Trophoblast cell (in vitro differentiated cells and primary cell): ENCODE measurements around the gene SFT2D2.
A peak's percentile ranks its signal among the peaks of the same experiment; 100 is the strongest.

Experiments used
- DNase-seq, 2 donors: peaks; one replicate each; pipeline ENCODE4 v3.0.0-alpha.2; 2016
- H2AFZ ChIP-seq: 2 replicates; pipeline ENCODE4 v1.6.1; 2013; ENCODE audit warnings: low read length, moderate library complexity, mild to moderate bottlenecking; ENCODE audit not compliant: insufficient read depth, poor library complexity
- H2AK5ac ChIP-seq: 2 replicates; pipeline ENCODE4 v1.6.1; 2013; ENCODE audit warnings: mild to moderate bottlenecking, low read length
- H2BK120ac ChIP-seq: 2 replicates; pipeline ENCODE4 v1.6.1; 2013; ENCODE audit warnings: low read length, mild to moderate bottlenecking, moderate library complexity; ENCODE audit not compliant: insufficient read depth, poor library complexity
- H2BK12ac ChIP-seq: 2 replicates; pipeline ENCODE4 v1.6.1; 2013; ENCODE audit warnings: mild to moderate bottlenecking, low read length, moderate library complexity
- H2BK5ac ChIP-seq: 2 replicates; pipeline ENCODE4 v1.6.1; 2013; ENCODE audit warnings: low read length, low read depth, moderate library complexity, mild to moderate bottlenecking; ENCODE audit not compliant: poor library complexity
- H3K14ac ChIP-seq: 2 replicates; pipeline ENCODE4 v1.6.1; 2013; ENCODE audit warnings: mild to moderate bottlenecking, low read length
- H3K18ac ChIP-seq: 2 replicates; pipeline ENCODE4 v1.6.1; 2013; ENCODE audit warnings: mild to moderate bottlenecking, low read length
- H3K23ac ChIP-seq: 2 replicates; pipeline ENCODE4 v1.6.1; 2013; ENCODE audit warnings: low read length
- H3K27ac ChIP-seq: 2 replicates; pipeline ENCODE4 v1.5.1; 2013; ENCODE audit warnings: low read depth, mild to moderate bottlenecking, inconsistent platforms, low read length, moderate library complexity
- H3K27me3 ChIP-seq: 2 replicates; pipeline ENCODE4 v1.6.1; 2013; ENCODE audit warnings: inconsistent platforms, mild to moderate bottlenecking, low read length, moderate library complexity; ENCODE audit not compliant: insufficient read depth
- H3K36me3 ChIP-seq, 2 experiments: 1 replicate in 1 of 2; 2 replicates in 1 of 2; pipeline ENCODE4 v1.6.1; 2013; ENCODE audit warnings: low read length in 2 of 2, mild to moderate bottlenecking in 2 of 2, moderate library complexity in 1 of 2; ENCODE audit not compliant: insufficient read depth in 2 of 2, control insufficient read depth in 1 of 2
- H3K4ac ChIP-seq: 2 replicates; pipeline ENCODE4 v1.6.1; 2013; ENCODE audit warnings: low read depth, mild to moderate bottlenecking, low read length, moderate library complexity
- H3K4me1 ChIP-seq, 2 experiments: 1 replicate in 1 of 2; 2 replicates in 1 of 2; pipeline ENCODE4 v1.6.1; 2013; ENCODE audit warnings: low read length in 2 of 2, mild to moderate bottlenecking in 2 of 2, moderate library complexity in 1 of 2; ENCODE audit not compliant: insufficient read depth in 2 of 2, control insufficient read depth in 1 of 2
- H3K4me2 ChIP-seq: 2 replicates; pipeline ENCODE4 v1.6.1; 2013; ENCODE audit warnings: inconsistent platforms, mild to moderate bottlenecking, low read length, moderate library complexity
- H3K4me3 ChIP-seq: 2 replicates; pipeline ENCODE4 v1.5.1; 2013; ENCODE audit warnings: mild to moderate bottlenecking, low read depth, low read length, inconsistent platforms
- H3K79me1 ChIP-seq: one replicate; pipeline ENCODE4 v1.6.1; 2013; ENCODE audit warnings: low read length
- H3K79me2 ChIP-seq: 2 replicates; pipeline ENCODE4 v1.6.1; 2013; ENCODE audit warnings: low read length, mild to moderate bottlenecking; ENCODE audit not compliant: control insufficient read depth, insufficient read depth, poor library complexity
- H3K9ac ChIP-seq: 2 replicates; pipeline ENCODE4 v1.6.1; 2013; ENCODE audit warnings: mild to moderate bottlenecking, low read length
- H3K9me3 ChIP-seq: 2 replicates; pipeline ENCODE4 v1.6.1; 2013; ENCODE audit warnings: low read depth, mild to moderate bottlenecking, control low read depth, inconsistent platforms, low read length; ENCODE audit not compliant: insufficient read depth
- H4K12ac ChIP-seq: 2 replicates; pipeline ENCODE4 v1.6.1; 2013; ENCODE audit warnings: low read depth, mild to moderate bottlenecking, low read length, moderate library complexity
- H4K8ac ChIP-seq: 2 replicates; pipeline ENCODE4 v1.6.1; 2013; ENCODE audit warnings: low read depth, mild to moderate bottlenecking, low read length, moderate library complexity
- H4K91ac ChIP-seq: one replicate; pipeline ENCODE4 v1.6.1; 2013; ENCODE audit warnings: low read depth, mild to moderate bottlenecking, low read length, moderate library complexity
- WGBS: extraction: QIAGEN DNeasy Blood & Tissue Kit; methylation state at CpG from one replicate; pipeline ENCODE4 v1.1.7; 2013; ENCODE audit warnings: missing lambda C conversion rate; ENCODE audit not compliant: insufficient read length, insufficient coverage; ENCODE audit errors: extremely low coverage; 5-methylcytosine and 5-hydroxymethylcytosine counted together

Gene SFT2D2

DNA sequence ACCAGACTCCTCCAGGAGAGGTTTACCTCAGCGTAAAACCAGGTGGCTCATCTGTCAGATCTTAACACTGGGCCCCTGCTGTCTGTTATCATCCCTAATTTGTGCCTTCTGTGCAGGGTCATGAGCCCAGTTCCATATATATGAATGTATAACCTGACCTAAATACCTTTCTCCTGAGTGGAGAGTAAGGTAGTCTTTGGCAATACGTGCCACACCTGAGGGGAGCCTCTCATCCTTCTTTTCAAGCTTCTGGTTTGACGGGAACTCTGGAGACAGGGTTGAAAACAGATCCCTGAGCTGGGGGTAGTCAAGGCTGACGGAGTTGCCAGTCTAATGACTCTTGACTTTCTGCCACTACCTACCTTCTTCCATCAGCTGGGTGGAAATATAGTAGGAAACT, 4.1 kb downstream of the SFT2D2 start:
- H3K9me3 ChIP-seq, result no peaks in the 10 kb centered on the region
- no peak overlapping the region for H2AK5ac ChIP-seq
- peaks cover 15% of the 10 kb centered on the region for H3K79me1 ChIP-seq
- H4K12ac ChIP-seq, result no peak overlapping the region
- H3K4me2 ChIP-seq, result no peak overlapping the region
- H3K27me3 ChIP-seq, result no peaks in the 10 kb centered on the region
- no peak overlapping the region for H4K8ac ChIP-seq
- H4K91ac ChIP-seq, result no peak overlapping the region
- peaks cover 16 to 18% of the 10 kb centered on the region in 2 experiments for H3K36me3 ChIP-seq
- no peak overlapping the region for H3K9ac ChIP-seq
- no peak overlapping the region for H2BK12ac ChIP-seq
- no peak overlapping the region for H2BK120ac ChIP-seq
- peak; percentile 88 to 91 for DNase-seq
- H2AFZ ChIP-seq, result no peak overlapping the region
- H3K23ac ChIP-seq, result no peak overlapping the region
- H3K4me3 ChIP-seq, result no peak overlapping the region
- H3K79me2 ChIP-seq, result peaks cover 14% of the 10 kb centered on the region
- no peak overlapping the region for H3K14ac ChIP-seq
- H2BK5ac ChIP-seq, result no peak overlapping the region
- H3K4ac ChIP-seq, result no peak overlapping the region
- H3K4me1 ChIP-seq, result peaks cover 19 to 25% of the 10 kb centered on the region in 2 experiments
- H3K27ac ChIP-seq, result no peak overlapping the region
- H3K18ac ChIP-seq, result peak overlapping the region; percentile 53
- WGBS, result no CpG with 5 or more reads among the region's 4 CpGs

- Histone ChIP-seq H3K23ac (no peak overlapping the region), H4K91ac (no peak overlapping the region), H4K8ac (no peak overlapping the region), H3K9me3 (no peaks in the 10 kb centered on the region), H3K4me3 (no peak overlapping the region), H2AK5ac (no peak overlapping the region), H3K27me3 (no peaks in the 10 kb centered on the region), H3K4ac (no peak overlapping the region), H2BK120ac (no peak overlapping the region), H3K27ac (no peak overlapping the region), H2BK12ac (no peak overlapping the region), H2AFZ (no peak overlapping the region), H4K12ac (no peak overlapping the region), H2BK5ac (no peak overlapping the region), H3K18ac (no peak overlapping the region), H3K14ac (no peak overlapping the region), H3K9ac (no peak overlapping the region), H3K36me3 (peaks cover 16 to 18% of the 10 kb centered on the region in 2 experiments), H3K4me2 (no peak overlapping the region), H3K4me1 (peaks cover 16 to 27% of the 10 kb centered on the region in 2 experiments), H3K79me1 (peaks cover 12% of the 10 kb centered on the region), H3K79me2 (peaks cover 10% of the 10 kb centered on the region)
- no CpG with 5 or more reads among the region's 3 CpGs for WGBS
- DNase-seq, result peak; percentile 24 to 58
These were observed 4.9 kb downstream of the SFT2D2 start for GRCh38 chr1:168230709-168231108.

DNA sequence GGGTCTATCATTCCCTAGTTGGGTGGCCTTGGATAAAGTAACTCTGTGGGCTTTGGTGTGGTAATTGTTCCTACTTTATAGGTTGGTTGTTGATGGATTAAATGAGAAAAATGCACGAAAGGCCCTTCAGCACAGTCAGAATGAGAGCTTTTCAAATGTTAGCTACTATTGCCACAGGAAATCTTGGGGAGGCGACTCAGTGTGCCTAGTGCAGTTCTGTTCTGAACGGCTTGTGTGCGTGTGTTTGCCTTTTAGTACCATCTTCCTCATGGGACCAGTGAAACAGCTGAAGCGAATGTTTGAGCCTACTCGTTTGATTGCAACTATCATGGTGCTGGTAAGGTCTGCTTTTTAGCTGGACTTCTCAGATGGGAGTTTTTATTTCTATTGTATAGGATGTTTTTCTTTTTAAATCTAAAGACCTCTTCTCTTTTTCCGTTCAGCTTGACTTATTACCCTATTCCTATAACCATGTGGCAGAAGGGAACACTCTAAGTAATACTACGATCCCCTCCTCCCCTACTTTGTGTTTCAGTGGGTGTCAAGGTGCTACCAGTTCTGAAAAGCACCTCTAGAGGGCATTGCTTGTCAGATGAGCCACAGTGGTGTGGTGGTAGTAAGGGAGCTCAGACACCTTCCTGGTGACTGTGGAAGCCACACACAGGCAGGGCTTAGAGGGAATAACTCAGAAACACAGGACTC, 9.2 kb downstream of the SFT2D2 start:
- Histone ChIP-seq H4K12ac (no peak overlapping the region), H2BK120ac (no peak overlapping the region), H3K4me3 (no peak overlapping the region), H3K27ac (no peak overlapping the region), H3K9ac (no peak overlapping the region), H3K18ac (no peak overlapping the region), H3K4me1 (peaks cover 5 to 17% of the 10 kb centered on the region in 2 experiments), H3K79me1 (peaks cover 2% of the 10 kb centered on the region), H2BK12ac (no peak overlapping the region), H3K4me2 (no peak overlapping the region), H3K14ac (no peak overlapping the region), H2AK5ac (no peak overlapping the region), H3K4ac (no peak overlapping the region), H3K27me3 (no peaks in the 10 kb centered on the region), H4K91ac (no peak overlapping the region), H2AFZ (no peak overlapping the region), H3K9me3 (peaks cover 1% of the 10 kb centered on the region), H3K23ac (no peak overlapping the region), H2BK5ac (no peak overlapping the region), H3K36me3 (peaks cover 18 to 20% of the 10 kb centered on the region in 2 experiments), H4K8ac (no peak overlapping the region), H3K79me2 (no peaks in the 10 kb centered on the region)
- DNase-seq, result peak; percentile 54 to 77
- WGBS, result no CpG with 5 or more reads among the region's 8 CpGs

DNA sequence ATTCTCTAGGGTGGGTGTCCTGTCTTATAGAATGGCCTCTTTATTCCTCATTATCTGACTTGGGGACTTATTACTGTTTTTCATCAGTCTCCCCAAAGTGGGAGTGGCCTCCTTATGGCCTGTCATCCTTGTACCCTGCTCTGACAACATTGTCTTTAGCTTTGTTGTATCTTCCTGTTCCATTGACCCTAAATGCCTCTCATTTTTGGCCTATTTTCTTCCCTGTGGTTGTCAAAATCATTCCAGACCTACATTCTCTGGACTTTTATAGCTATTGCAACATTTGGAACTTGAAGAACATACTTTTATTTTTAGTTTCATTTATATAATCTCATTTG, 9.7 kb downstream of the SFT2D2 start:
- Histone ChIP-seq H2BK12ac (no peak overlapping the region), H2AK5ac (no peak overlapping the region), H3K9me3 (peaks cover 1% of the 10 kb centered on the region), H3K4ac (no peak overlapping the region), H3K27ac (no peak overlapping the region), H3K79me2 (no peaks in the 10 kb centered on the region), H2BK5ac (no peak overlapping the region), H3K27me3 (no peaks in the 10 kb centered on the region), H3K4me1 (peaks cover 2 to 13% of the 10 kb centered on the region in 2 experiments), H3K36me3 (peaks cover 17 to 25% of the 10 kb centered on the region in 2 experiments), H3K18ac (no peak overlapping the region), H4K91ac (no peak overlapping the region), H4K8ac (no peak overlapping the region), H3K14ac (no peak overlapping the region), H3K79me1 (peaks cover 2% of the 10 kb centered on the region), H3K23ac (no peak overlapping the region), H4K12ac (no peak overlapping the region), H3K4me2 (no peak overlapping the region), H2AFZ (no peak overlapping the region), H2BK120ac (no peak overlapping the region), H3K9ac (no peak overlapping the region), H3K4me3 (no peak overlapping the region)
- DNase-seq, result peak in 1 of 2 donors; percentile 26
